HepG2 (cell line): Measurements from ENCODE around the gene SRF. TPM values are rescaled to one million over a fixed set of nuclear protein-coding genes. Genes with fewer than 3 reads are reported as not detected.

Experiments
- BCLAF1 ChIP-seq: fragments of 450-650 bp; IDR thresholded peaks from 2 replicates; pipeline ENCODE4 v1.6.1; 2017; ENCODE audit warnings: mild to moderate bottlenecking
- HHEX ChIP-seq: IDR thresholded peaks from 2 replicates; pipeline ENCODE4 v1.6.1; 2016; ENCODE audit warnings: control low read depth
- HNF4G ChIP-seq, 2 experiments: sonication (generic) in 1 of 2; formaldehyde crosslinking in 1 of 2; IDR thresholded peaks; 2 replicates each; pipeline versions ENCODE4 v1.4.0 to v1.6.1; 2011 to 2020; ENCODE audit warnings: borderline replicate concordance in 2 of 2, low read depth in 2 of 2, mild to moderate bottlenecking in 2 of 2, low read length in 1 of 2, missing genetic modification reagents in 1 of 2, moderate library complexity in 1 of 2
- KMT2A ChIP-seq: sonication (generic); formaldehyde crosslinking; IDR thresholded peaks from 2 replicates; pipeline ENCODE4 v1.4.0; 2020; ENCODE audit warnings: missing genetic modification reagents
- MBD4 ChIP-seq: IDR thresholded peaks from 2 replicates; pipeline ENCODE4 v1.6.1; 2012; ENCODE audit warnings: low read length, inconsistent platforms, borderline replicate concordance
- TMF1 ChIP-seq: sonication (generic); formaldehyde crosslinking; IDR thresholded peaks from 2 replicates; pipeline ENCODE4 v1.8.1; 2022; ENCODE audit warnings: low read depth, missing genetic modification reagents
- ZBTB20 ChIP-seq: sonication (generic); formaldehyde crosslinking; IDR thresholded peaks from 2 replicates; pipeline ENCODE4 v1.8.1; 2023; ENCODE audit warnings: missing genetic modification reagents, low read depth, mild to moderate bottlenecking, borderline replicate concordance
- ZC3H4 ChIP-seq: sonication (generic); formaldehyde crosslinking; IDR thresholded peaks from 2 replicates; pipeline ENCODE4 v1.4.0; 2020; ENCODE audit warnings: missing genetic modification reagents, borderline replicate concordance
- ZFY ChIP-seq: sonication (generic); formaldehyde crosslinking; IDR thresholded peaks from 2 replicates; pipeline ENCODE4 v1.4.0; 2020; ENCODE audit warnings: missing genetic modification reagents
- ZNF142 ChIP-seq: sonication (generic); formaldehyde crosslinking; IDR thresholded peaks from 2 replicates; pipeline ENCODE4 v1.4.0; 2020; ENCODE audit warnings: missing genetic modification reagents
- polyA plus RNA-seq, 8 experiments: library from polyadenylated mRNA; depleted of rRNA in 3 of 8; stranded (reverse) in 7 of 8; unstranded in 1 of 8; fragments of >200 nt; fragmentation: Illumina TruSeq in 4 of 8; extraction: Trizol in 4 of 8; gene quantifications; 2 replicates each; pipeline versions ENCODE4 v1.2.1 to v1.2.3, GENCODE V29; 2011 to 2016; ENCODE audit warnings: low read depth in 4 of 8, missing spikeins in 1 of 8, mixed read lengths in 1 of 8; ENCODE audit not compliant: insufficient read depth in 1 of 8
- total RNA-seq, 5 experiments: library from RNA; depleted of rRNA; stranded (reverse); fragments of >200 nt; fragmentation: Illumina TruSeq; extraction: Trizol; gene quantifications; 2 replicates each; pipeline ENCODE4 v1.2.3, GENCODE V29; 2016; ENCODE audit warnings: low read depth in 1 of 5
- TF ChIP-seq, protein P1 (sequence below): sonication (generic); formaldehyde crosslinking; IDR thresholded peaks from 2 replicates; pipeline ENCODE4 v1.5.0; 2020; ENCODE audit warnings: mild to moderate bottlenecking, missing genetic modification reagents
- TF ChIP-seq, protein P2 (sequence below): sonication (generic); formaldehyde crosslinking; IDR thresholded peaks from 2 replicates; pipeline ENCODE4 v1.4.0; 2020; ENCODE audit warnings: missing genetic modification reagents, mild to moderate bottlenecking, borderline replicate concordance

The SRF gene
- total and polyA plus RNA-seq, 2 of the 13 experiments (the other 11 are each of a cell fraction or from before 2014, with no cell fraction given), result 25.5 to 44.1 TPM

DNA sequence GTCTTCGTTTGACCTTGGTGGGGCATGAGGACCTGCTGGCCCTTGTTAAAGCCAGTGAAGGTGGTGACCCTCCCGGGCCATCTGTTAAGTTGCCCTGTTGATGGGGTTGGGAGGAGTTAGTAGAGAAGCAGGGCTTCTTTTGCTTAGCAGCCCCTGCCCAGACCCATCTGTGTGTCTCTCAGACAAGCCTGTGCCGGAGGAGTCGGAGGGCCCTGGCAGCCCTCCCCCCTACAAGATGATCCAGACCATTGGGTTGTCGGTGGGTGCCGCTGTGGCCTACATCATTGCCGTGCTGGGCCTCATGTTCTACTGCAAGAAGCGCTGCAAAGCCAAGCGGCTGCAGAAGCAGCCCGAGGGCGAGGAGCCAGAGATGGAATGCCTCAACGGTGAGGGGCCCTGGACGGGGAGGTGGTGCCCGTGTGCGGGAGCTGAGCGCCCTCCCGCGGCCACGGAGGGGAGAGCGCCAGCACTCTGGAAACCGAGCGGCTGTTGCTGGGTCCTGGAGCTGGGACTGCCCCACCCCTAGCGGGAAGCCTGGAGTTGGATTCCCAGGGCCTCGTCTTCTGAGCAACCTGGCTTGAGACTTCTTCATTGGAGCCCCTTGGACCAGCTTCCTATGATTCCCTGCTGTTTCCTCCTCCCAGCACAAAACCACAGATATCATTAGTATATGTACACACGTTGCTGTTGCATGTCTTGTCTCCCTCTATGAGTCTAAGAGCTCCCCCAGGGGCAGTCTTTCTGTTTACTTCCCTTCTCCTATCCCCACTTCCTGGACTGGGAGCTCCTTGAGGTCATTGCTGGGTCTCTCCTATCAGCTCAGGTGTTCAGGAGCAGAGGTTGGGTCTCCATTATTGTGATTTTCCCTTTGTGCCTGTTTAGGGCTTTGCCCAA, 27.6 kb upstream of the SRF start (continued):
- TF ChIP-seq ZNF142 (0 out of 2 replicates have a peak, but pooled peaks have one; percentile 31), ZC3H4 (CRISPR knock-in tag) (no peak), MBD4 (no peak), KMT2A (peak; percentile 59; the same call in 1 of the 2 replicates), TMF1 (CRISPR knock-in tag) (no peak), ZBTB20 (CRISPR knock-in tag) (no peak), HHEX (CRISPR knock-in tag) (no peak), BCLAF1 (no peak), ZFY (CRISPR knock-in tag) (peak; percentile 63), HNF4G (IDR thresholded peaks at IDR 0.05; ENCODE audit: borderline replicate concordance, low read depth, low read length) (no peak), HNF4G (CRISPR knock-in tag; IDR thresholded peaks at IDR 0.05; ENCODE audit: borderline replicate concordance, low read depth) (no peak)
- TF ChIP-seq, protein P1, sequence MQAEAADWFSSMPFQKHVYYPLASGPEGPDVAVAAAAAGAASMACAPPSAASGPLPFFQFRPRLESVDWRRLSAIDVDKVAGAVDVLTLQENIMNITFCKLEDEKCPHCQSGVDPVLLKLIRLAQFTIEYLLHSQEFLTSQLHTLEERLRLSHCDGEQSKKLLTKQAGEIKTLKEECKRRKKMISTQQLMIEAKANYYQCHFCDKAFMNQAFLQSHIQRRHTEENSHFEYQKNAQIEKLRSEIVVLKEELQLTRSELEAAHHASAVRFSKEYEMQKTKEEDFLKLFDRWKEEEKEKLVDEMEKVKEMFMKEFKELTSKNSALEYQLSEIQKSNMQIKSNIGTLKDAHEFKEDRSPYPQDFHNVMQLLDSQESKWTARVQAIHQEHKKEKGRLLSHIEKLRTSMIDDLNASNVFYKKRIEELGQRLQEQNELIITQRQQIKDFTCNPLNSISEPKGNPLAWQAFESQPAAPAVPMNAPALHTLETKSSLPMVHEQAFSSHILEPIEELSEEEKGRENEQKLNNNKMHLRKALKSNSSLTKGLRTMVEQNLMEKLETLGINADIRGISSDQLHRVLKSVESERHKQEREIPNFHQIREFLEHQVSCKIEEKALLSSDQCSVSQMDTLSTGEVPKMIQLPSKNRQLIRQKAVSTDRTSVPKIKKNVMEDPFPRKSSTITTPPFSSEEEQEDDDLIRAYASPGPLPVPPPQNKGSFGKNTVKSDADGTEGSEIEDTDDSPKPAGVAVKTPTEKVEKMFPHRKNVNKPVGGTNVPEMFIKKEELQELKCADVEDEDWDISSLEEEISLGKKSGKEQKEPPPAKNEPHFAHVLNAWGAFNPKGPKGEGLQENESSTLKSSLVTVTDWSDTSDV (CRISPR knock-in tag), result no peak
- TF ChIP-seq, protein P2, sequence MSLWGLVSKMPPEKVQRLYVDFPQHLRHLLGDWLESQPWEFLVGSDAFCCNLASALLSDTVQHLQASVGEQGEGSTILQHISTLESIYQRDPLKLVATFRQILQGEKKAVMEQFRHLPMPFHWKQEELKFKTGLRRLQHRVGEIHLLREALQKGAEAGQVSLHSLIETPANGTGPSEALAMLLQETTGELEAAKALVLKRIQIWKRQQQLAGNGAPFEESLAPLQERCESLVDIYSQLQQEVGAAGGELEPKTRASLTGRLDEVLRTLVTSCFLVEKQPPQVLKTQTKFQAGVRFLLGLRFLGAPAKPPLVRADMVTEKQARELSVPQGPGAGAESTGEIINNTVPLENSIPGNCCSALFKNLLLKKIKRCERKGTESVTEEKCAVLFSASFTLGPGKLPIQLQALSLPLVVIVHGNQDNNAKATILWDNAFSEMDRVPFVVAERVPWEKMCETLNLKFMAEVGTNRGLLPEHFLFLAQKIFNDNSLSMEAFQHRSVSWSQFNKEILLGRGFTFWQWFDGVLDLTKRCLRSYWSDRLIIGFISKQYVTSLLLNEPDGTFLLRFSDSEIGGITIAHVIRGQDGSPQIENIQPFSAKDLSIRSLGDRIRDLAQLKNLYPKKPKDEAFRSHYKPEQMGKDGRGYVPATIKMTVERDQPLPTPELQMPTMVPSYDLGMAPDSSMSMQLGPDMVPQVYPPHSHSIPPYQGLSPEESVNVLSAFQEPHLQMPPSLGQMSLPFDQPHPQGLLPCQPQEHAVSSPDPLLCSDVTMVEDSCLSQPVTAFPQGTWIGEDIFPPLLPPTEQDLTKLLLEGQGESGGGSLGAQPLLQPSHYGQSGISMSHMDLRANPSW (CRISPR knock-in tag), result no peak
